NCI-H345 (cell line): Measurements from ENCODE around the gene SDHB.

ENCODE experiments used
- DNase-seq: peaks from one replicate; lab custom pipeline; 2025; lab: John Stamatoyannopoulos, UW

SDHB gene

DNA sequence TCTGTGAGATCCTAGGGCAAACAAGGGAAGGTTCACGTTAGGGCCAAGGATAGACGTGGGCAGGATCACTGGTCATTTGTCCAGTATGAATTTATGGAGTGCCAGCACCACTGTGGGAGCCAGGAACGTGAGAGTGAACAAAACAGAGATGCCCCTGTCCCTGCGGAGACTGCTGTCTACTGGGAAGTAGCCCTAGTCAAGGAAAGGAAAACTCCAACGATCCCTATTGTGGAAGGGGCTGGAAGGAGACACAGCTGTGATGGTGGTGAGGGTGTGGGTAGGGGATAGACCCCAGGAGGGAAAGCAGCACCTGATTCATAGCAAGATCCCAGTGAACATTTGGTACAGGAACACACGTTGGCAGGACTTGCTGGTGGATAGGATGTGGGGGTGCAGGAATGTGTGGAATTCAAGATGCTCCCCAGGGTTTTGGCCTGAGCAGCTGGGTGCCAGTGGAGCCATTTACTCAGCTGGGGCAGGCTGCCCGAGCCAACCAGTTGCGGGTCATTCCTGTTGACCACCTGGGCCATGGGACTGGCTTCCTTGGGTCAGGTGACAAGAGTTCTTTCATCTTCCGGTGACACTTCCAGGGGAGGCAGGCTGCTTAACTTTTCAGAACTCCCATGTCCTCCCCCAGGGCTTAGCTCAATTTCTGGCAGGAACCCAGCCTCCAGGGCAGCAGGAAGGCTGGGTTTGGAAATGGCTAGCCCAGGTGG lies 40.9 kb downstream of the SDHB start:
- DNase-seq = no peak

DNA sequence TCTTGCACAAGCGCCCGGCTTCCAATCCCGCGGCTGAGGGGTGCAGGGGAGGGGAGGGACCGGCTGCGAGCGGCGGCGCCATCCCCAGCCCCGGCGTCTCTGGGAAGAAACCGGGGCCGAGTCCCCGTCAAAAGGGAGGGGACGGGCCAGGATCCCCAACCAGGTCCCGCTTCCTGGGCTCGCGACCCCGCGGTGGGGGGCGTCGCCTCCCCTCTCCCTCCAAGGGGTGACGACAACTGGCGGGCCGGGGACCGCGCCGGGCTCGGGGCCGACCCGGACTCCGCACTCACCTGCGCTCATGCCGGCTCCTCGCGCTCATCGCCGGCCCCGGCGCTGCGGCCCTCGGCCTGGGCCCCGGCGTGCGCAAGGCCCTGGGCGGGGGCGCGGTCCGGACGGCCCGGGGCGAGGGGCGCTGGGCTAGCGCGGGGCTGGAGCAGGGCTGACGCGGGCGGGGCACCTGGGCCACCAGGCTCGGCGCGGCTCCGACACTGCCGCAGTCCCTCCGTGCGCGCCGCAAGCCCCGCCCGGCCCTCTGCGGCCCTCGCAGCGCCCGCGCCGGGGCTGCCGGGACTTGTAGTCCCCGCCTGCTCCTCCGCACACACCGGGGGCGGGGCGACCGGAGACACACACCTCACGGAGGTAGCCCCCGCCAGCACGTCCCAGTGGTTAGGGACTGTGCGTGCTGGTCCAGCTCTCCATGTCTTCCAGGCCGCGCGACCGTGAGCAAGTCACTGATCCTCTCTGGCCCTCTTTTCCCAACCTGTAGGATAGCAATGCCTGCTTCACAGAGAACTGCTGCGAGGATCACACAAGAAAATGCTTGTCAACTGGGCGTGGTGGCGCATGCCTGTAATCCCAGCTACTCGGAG lies 42.2 kb downstream of the SDHB start, which contains the start of gene ATP13A2:
ATP13A2 (minus strand) TSS at position 490 of the 869 bp plus-strand sequence; CDS start at position 300, 190 bp downstream.
- DNase-seq = peak; percentile 95

GRCh38 chr1:17011092-17011438 lies 42.8 kb downstream of the SDHB start:
- DNase-seq = no peak

DNA sequence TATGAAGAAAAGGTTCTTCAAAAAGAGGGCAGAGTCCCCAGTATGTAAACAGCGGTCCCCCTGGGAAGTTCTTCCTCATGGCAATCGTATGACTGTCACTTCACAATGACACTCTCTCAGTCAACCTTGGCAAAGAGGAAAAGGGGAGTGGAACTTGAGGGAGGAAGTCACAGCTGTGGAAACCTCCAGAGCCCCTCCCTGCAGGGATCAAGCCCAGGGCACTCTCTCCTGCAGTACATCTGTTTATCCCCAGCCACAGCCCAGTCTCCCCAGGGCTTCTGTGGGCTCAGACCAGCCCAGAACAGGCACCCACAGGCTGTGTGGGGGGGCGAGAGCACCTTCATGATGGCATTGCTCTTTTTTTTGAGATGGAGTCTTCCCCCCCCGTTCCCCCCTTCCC lies 44.1 kb downstream of the SDHB start:
- DNase-seq = no peak

GRCh38 chr1:17008208-17008855 lies 45.5 kb downstream of the SDHB start:
- DNase-seq = no peak

DNA sequence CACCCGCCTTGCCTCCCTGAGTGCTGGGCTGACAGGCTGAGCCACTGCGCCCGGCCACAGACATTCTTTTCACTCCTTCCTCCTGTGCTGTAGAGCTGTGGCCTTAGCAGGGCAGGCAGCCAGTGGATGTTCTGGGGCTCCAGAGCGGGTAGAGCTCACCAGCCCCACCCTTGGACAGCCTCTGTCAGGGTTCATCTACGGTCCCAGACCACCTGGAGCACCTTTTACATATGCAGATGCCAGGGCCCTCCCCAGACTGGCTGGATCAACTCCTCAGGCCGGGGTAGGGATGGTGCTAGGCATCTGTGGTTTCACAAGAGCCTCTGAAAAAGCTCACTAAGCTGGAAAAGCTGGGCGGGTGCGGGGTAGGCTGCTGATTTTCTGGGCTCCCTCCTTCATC lies 46.7 kb downstream of the SDHB start:
- no peak for DNase-seq

DNA sequence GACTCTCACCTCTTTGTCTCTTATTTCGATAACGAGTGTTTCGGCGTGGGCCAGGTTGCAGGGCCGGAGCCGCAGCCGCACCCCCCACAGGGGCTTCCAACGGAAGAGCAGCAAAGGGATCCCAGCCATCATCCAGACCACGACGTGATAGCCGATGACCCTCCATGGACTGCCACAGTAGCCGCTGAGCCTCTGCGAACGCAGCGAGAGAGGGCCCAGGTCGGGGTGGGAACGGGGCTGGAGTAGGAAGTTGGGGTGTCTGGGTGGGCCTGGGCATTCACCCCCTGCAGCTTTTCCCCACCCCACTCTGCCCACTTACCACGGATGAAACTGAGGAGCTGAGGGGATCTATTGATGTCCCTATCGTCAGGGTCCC lies 48.5 kb downstream of the SDHB start:
- DNase-seq = no peak

- DNase-seq = no peak
These were observed 49.1 kb downstream of the SDHB start for GRCh38 chr1:17004466-17005364.

DNA sequence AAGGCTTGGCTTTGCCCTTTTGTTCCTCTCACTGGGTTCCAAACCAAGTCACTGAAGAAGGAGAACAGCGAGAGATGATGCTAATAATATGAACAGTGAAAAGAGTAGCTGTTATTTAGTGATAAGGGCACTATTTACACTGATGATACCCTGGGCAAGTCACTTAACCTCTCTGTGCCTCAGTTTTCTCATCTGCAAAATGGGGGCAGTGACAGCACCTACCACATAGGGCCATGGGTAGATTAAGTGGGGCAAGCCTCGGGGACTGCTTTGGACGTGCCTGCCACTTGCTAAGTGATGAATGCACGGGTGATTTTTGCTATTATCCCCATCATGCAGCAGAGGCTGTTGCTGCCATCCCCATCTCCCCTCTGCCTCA lies 51.3 kb downstream of the SDHB start:
- no peak for DNase-seq

DNA sequence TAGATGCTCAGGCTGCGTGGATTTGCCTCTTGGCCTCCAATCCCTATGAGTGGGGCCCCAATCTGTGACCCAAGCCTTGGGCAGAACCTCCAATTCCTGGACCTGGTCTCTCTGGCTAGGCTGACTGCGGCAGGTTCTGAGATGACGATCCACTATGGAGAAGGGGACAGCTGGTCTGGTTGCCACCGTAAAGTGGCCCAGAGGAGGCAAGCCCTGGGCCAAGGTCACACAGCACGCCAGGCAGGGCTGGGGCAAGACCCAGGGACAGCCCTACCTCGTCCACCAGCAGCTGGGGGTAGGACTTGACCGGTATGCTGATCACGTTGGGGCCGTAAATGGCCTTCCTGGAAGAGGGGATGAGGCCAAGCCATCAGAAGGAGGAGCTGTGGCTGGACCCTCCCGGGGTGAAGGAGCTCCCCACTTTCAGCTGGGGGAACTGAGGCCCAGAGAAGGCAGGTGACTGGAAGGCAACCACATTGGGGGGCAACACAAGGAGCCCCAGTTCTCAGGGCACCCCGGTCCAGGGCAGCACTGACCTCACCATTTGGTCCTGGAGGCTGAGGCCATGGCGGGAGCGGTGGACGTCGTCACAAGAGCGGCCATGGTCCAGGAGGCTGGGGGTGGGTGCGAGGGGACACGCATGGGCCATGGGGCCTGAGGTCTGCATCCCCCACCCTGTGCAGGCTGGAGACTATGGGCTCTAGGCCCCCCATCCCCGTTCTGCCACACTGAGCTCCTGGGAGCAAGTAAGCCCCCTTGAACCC lies 51.9 kb downstream of the SDHB start:
- DNase-seq = no peak

GRCh38 chr1:16999863-17000262 lies 54.0 kb downstream of the SDHB start:
- DNase-seq = no peak

DNA sequence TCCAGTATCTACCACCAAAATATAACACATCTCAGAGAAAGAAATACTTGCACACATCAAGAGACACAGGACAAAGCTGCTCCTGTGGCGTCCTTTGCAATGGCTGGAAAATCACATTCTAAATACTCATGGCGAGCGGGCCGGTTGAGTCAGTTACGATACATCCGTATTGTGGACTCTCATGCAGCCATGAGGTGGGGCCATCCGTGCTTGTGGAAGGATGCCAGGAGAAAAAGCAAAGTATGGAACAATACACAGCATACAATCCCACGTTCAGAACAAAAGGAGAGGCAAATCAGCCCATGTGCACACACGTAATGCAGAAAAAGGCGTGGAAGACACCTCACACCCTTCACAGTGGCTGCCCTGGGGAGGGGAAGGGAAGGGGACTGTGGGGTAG lies 55.2 kb downstream of the SDHB start:
- DNase-seq = no peak

DNA sequence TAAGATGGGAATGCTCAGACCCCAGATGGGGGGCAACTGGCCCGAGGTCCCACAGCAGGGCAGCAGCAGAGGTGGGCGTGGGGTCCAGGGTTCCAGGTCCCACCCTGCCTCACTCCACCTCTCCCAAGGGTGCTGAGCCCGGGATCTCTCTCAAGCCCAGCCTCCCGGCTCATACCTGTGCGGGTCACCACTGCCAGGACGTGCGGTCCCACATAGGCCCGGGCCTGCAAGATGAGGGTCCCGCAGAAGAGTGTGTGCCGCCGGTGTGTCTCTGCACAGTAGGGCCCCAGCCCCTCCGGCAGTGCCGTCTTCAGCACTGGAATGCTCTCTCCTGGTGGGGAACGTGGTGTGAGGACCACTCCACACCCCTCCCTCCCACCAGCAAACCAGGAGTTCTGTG lies 57.0 kb downstream of the SDHB start:
- DNase-seq = no peak

DNA sequence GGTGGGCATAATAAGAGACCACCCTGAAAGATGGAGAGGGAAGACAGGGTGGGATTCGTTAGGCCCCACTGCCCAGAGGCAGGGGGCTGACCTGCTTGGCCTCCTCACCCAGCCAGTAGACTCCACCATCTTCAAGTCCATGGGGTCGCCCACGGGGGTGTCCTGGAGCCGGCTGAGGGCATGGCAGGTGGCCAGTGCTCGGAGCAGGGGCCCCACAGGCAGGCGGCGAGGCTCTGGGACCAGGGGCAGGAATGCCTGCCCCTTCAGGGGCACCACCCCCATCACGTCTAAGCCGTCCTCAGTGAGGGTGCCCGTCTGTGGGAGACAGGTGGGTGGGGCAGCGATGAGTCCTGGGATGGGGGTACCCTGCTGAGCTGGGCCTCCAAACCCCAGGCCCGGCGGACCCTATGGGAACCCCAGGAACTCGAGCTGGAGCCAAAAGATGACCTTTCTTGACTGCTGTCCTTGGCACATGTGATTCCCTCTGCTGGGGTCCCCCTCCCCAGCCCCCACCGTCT lies 60.3 kb downstream of the SDHB start:
- DNase-seq = no peak

DNA sequence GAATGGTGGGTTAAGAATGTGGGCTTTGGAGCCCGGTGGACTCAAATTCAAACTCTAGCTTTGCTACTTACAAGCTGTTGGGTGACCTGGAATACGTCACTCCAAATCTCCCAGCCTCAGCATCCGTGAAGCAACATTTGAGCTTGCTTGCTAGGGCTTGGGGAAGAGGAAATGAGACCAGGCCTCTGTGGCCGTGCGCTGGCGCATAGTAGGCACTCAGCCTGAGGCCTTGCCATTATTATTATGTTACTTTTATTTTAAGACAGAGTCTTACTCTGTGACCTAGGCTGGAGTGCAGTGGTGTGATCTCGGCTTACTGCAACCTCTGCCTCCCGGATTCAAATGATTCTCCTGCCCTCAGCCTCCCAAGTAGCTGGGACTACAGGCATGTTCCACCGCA lies 61.2 kb downstream of the SDHB start:
- no peak for DNase-seq

DNA sequence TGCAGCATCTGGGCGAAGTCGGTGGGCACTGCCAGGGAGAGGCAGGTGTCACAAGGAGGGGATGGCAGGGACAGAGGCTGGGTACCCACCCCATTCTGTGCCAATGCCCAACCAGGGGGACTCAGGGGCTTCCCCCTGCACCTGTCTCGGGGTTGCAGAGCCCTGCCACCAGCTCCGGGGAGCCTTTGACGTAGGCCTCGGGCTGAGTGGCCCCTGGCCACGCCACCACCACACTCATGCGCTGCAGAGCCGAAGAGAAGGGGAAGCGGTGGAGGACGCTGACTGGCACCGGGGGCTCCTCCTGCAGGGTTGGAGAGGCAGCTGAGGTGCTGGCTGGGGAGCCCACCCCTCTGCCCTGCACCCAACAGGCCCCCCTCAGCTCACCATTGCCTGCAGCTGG lies 61.7 kb downstream of the SDHB start:
- DNase-seq = no peak

- DNase-seq = no peak
These were observed 62.3 kb downstream of the SDHB start for GRCh38 chr1:16991571-16991970.

DNA sequence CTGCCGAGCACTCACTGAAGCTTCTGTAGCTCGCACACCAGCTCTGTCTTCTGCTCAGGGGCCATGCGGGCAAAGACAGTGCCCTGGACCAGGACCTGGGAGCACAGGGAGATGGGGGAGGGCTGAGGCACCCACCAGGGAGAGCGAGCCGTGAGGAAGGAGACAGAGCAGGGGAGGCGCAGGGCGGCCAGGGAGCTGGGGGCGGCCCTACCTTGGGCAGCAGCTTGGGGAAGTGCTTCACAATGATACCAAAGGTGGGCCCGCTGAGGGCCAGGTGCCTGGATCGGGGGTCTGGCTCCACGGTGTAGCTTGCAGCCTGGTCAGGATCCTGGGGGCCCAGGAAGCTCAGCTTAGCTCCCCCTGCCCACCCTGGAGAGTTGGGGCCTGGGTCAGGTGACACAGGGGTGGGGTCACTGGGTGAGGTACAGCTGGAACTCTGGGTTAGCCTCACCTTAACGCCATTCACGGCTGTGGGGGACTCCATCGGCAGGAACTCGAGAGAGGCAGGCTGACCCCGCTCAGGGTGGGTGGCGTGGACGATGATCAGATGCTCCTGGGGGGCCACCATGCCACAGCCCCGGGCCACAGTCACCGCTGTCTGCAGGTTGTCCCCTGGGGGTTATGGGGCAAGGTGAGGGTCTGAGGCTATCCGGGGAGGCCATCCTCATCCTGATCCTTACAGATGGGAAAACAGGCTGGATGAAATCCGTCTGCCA lies 64.0 kb downstream of the SDHB start:
- DNase-seq = no peak

- DNase-seq = no peak
These were observed 65.6 kb downstream of the SDHB start for GRCh38 chr1:16988210-16988609.

- DNase-seq = no peak
These were observed 66.9 kb downstream of the SDHB start for GRCh38 chr1:16986962-16987361.
